DND-41 (cell line): ENCODE results near the gene CCDC6.

Experiments used
- ATAC-seq: fragments of 200-7000 bp; cut with Tn5 transposase; 3 replicates; pipeline ENCODE4 v1.9.1; 2021; ENCODE audit warnings: low read depth; ENCODE audit not compliant: insufficient read depth
- DNase-seq: peaks from one replicate; pipeline ENCODE4 v3.0.0-alpha.2; 2020
- H2AFZ ChIP-seq: 2 replicates; pipeline ENCODE4 v1.6.0; 2012; ENCODE audit warnings: low read depth, low read length
- H3K27ac ChIP-seq: 2 replicates; pipeline ENCODE4 v1.5.1; 2012; ENCODE audit warnings: low read length, inconsistent platforms
- H3K27me3 ChIP-seq: fragments of 200-600 bp; sonication (generic); 2 replicates; pipeline ENCODE4 v1.6.0; 2012; ENCODE audit warnings: low read length, mild to moderate bottlenecking, inconsistent platforms; ENCODE audit not compliant: insufficient read depth, poor library complexity
- H3K36me3 ChIP-seq: 2 replicates; pipeline ENCODE4 v1.5.1; 2012; ENCODE audit warnings: low read length, inconsistent platforms; ENCODE audit not compliant: insufficient read depth
- H3K4me1 ChIP-seq: 2 replicates; pipeline ENCODE4 v1.5.1; 2012; ENCODE audit warnings: mild to moderate bottlenecking, low read length; ENCODE audit not compliant: insufficient read depth
- H3K4me2 ChIP-seq: 2 replicates; pipeline ENCODE4 v1.6.0; 2012; ENCODE audit warnings: mild to moderate bottlenecking, moderate library complexity, low read length, inconsistent platforms; ENCODE audit not compliant: insufficient read depth
- H3K4me3 ChIP-seq, 2 experiments: fragments of 200-600 bp in 1 of 2; shearing (Covaris generic) in 1 of 2; 2 replicates each; pipeline ENCODE4 v1.5.1; 2012 to 2016; ENCODE audit warnings: inconsistent platforms in 2 of 2, low read length in 2 of 2, mild to moderate bottlenecking in 2 of 2, low read depth in 1 of 2, moderate library complexity in 1 of 2
- H3K79me2 ChIP-seq: 2 replicates; pipeline ENCODE4 v1.6.0; 2012; ENCODE audit warnings: low read length, inconsistent platforms; ENCODE audit not compliant: insufficient read depth
- H3K9ac ChIP-seq: 2 replicates; pipeline ENCODE4 v1.6.0; 2012; ENCODE audit warnings: low read depth, mild to moderate bottlenecking, inconsistent platforms, low read length, moderate library complexity
- H3K9me3 ChIP-seq: 2 replicates; pipeline ENCODE4 v1.5.1; 2012; ENCODE audit warnings: low read length, moderate library complexity, mild to moderate bottlenecking, inconsistent platforms; ENCODE audit not compliant: insufficient read depth, severe bottlenecking
- H4K20me1 ChIP-seq: 2 replicates; pipeline ENCODE4 v1.6.0; 2012; ENCODE audit warnings: low read length; ENCODE audit not compliant: insufficient read depth
- EZH2 ChIP-seq: IDR thresholded peaks from 3 replicates; pipeline ENCODE4 v1.6.1; 2012; ENCODE audit warnings: borderline replicate concordance, low read depth, mild to moderate bottlenecking, moderate library complexity, low read length, inconsistent platforms; ENCODE audit not compliant: severe bottlenecking
- TF ChIP-seq, protein P1 (sequence below): IDR thresholded peaks from 2 replicates; pipeline ENCODE4 v1.5.1; 2012; ENCODE audit warnings: borderline replicate concordance, low read length, moderate library complexity, mild to moderate bottlenecking; ENCODE audit not compliant: poor library complexity, severe bottlenecking; ENCODE audit errors: extremely low read depth

CCDC6 gene

DNA sequence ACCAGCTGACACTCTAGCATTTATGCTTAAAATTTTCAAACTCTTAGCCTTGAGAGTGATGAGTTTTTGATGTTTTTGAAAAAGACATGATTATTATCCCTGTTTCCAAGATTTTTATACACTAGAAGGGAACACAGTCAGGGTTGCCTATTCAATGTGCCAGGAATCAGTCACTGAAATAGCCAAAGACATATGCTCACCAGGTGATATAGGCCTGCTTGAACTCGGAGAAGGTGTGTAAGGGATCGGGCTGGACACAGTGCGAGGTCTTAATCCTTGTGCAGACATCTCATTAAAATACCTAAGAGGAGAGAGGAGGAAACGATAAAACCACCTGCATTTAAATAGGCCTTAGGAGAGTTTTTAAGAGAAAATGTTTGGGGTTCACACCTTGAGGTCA, 102.1 kb downstream of the CCDC6 start:
- H3K27ac ChIP-seq: no peak overlapping the region
- H3K4me2 ChIP-seq: no peak overlapping the region
- H3K4me1 ChIP-seq: no peaks in the 10 kb centered on the region
- no peaks in the 10 kb centered on the region for H3K9me3 ChIP-seq
- ATAC-seq (no peak), DNase-seq (no peak)
- H3K79me2 ChIP-seq: no peaks in the 10 kb centered on the region
- TF ChIP-seq, protein P1, sequence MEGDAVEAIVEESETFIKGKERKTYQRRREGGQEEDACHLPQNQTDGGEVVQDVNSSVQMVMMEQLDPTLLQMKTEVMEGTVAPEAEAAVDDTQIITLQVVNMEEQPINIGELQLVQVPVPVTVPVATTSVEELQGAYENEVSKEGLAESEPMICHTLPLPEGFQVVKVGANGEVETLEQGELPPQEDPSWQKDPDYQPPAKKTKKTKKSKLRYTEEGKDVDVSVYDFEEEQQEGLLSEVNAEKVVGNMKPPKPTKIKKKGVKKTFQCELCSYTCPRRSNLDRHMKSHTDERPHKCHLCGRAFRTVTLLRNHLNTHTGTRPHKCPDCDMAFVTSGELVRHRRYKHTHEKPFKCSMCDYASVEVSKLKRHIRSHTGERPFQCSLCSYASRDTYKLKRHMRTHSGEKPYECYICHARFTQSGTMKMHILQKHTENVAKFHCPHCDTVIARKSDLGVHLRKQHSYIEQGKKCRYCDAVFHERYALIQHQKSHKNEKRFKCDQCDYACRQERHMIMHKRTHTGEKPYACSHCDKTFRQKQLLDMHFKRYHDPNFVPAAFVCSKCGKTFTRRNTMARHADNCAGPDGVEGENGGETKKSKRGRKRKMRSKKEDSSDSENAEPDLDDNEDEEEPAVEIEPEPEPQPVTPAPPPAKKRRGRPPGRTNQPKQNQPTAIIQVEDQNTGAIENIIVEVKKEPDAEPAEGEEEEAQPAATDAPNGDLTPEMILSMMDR: no peak
- TF ChIP-seq EZH2: no peak
- no peak overlapping the region for H3K4me3 ChIP-seq
- peaks cover 84% of the 10 kb centered on the region for H3K36me3 ChIP-seq
- no peak overlapping the region for H2AFZ ChIP-seq
- no peaks in the 10 kb centered on the region for H3K27me3 ChIP-seq
- no peak overlapping the region for H3K9ac ChIP-seq
- no peaks in the 10 kb centered on the region for H4K20me1 ChIP-seq

DNA sequence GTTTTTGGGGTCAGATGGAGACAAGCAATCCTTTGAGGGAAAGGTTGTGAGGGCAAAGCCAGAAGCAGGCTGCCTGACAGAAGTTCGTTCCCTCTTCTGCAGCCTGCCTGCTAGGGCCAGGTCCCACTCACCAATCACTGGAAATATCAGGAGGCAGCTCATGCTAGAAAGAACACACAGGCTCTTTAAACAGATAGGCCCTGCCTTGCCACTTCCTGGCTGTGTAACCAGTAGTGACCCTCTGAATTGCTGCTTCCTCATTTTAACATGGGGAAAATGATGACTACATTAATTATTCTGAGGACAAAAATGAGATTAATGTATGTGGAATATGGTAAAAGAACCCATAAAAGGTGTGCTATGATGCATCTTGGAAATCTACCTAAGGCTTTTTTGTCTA, 102.6 kb downstream of the CCDC6 start:
- no peaks in the 10 kb centered on the region for H3K9me3 ChIP-seq
- no peak for TF ChIP-seq EZH2
- peaks cover 84% of the 10 kb centered on the region for H3K36me3 ChIP-seq
- no peak overlapping the region for H3K27ac ChIP-seq
- H3K27me3 ChIP-seq: no peaks in the 10 kb centered on the region
- H4K20me1 ChIP-seq: no peaks in the 10 kb centered on the region
- H3K4me2 ChIP-seq: no peak overlapping the region
- ATAC-seq (no peak), DNase-seq (no peak)
- no peak overlapping the region for H3K4me3 ChIP-seq
- H2AFZ ChIP-seq: no peak overlapping the region
- no peaks in the 10 kb centered on the region for H3K4me1 ChIP-seq
- H3K79me2 ChIP-seq: no peaks in the 10 kb centered on the region
- no peak overlapping the region for H3K9ac ChIP-seq

DNA sequence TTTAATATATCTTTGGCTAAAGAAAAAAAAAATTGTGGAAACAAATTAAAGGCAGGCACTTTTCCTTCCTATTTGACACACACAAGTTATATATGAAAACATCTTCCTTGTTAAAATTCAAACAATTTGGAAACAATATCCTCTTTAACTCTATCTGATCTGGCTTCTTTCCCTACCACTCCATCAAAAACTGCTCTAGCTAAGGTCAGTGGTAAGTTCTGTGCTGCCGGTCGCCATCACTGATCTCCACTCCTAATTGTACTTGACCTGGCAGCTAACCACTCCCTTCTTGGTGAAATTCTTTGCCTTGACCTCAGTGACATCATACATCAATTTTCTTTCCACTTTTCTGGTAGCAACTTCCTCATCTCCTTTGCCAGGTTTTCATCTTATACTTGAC, 105.2 kb downstream of the CCDC6 start:
- TF ChIP-seq EZH2: no peak
- TF ChIP-seq, protein P1: no peak
- no peak overlapping the region for H3K4me2 ChIP-seq
- H3K36me3 ChIP-seq: peaks cover 82% of the 10 kb centered on the region
- no peak overlapping the region for H3K9ac ChIP-seq
- no peaks in the 10 kb centered on the region for H3K4me1 ChIP-seq
- H3K27ac ChIP-seq: no peak overlapping the region
- H3K9me3 ChIP-seq: no peaks in the 10 kb centered on the region
- no peak overlapping the region for H2AFZ ChIP-seq
- DNase-seq (no peak), ATAC-seq (no peak)
- no peaks in the 10 kb centered on the region for H3K27me3 ChIP-seq
- H3K79me2 ChIP-seq: no peaks in the 10 kb centered on the region
- no peak overlapping the region for H3K4me3 ChIP-seq
- no peaks in the 10 kb centered on the region for H4K20me1 ChIP-seq

DNA sequence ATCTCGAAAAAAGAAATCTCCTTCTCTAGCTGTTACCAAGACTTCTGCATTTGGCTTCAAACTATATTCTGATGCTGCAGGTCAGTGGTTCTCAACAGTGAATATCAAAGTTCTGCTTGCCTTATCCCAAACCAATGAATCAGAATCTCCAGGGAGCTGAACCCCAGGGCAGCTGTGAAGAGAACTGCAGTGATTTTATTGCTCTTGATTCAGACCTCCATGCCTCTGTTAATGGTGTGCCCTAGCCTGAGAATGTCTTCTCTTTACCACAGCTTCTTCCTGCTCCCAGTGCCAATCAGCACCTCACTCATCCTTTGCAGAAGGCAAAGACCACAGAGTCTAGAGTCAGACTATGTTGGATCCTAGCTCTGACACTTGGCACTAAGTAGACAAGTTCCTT, 106.9 kb downstream of the CCDC6 start:
- DNase-seq: no peak
- no peak for TF ChIP-seq EZH2
- TF ChIP-seq, protein P1: no peak
- ATAC-seq: 0 out of 3 replicates have a peak, but pooled peaks have one; percentile 44
- Histone ChIP-seq H3K9me3 (no peaks in the 10 kb centered on the region), H2AFZ (no peak overlapping the region), H3K79me2 (no peaks in the 10 kb centered on the region), H3K4me2 (no peak overlapping the region), H3K4me3 (no peak overlapping the region), H3K36me3 (peaks cover 72% of the 10 kb centered on the region), H3K27ac (no peak overlapping the region), H3K4me1 (no peaks in the 10 kb centered on the region), H4K20me1 (no peaks in the 10 kb centered on the region), H3K9ac (no peak overlapping the region), H3K27me3 (no peaks in the 10 kb centered on the region)
